K562 (cell line): Measurements from ENCODE around the gene CACNG8. TPM values are rescaled to one million over a fixed set of nuclear protein-coding genes. Genes with fewer than 3 reads are reported as not detected.

ENCODE experiments used
- ATAC-seq: fragments of 200-7000 bp; cut with Tn5 transposase; 3 replicates; pipeline ENCODE4 v1.9.1; 2020; ENCODE audit warnings: moderate library complexity
- BruUV-seq: library from RNA; stranded (reverse); fragments of 400-500 nt; replicated peaks from 2 replicates; lab custom pipeline; 2021; lab: Mats Ljungman, UMichigan
- CTCF ChIA-PET: fragments of 300-600 bp; formaldehyde crosslinking; extraction: SDS; loops from one replicate; lab custom pipeline; 2021; ENCODE audit warnings: low intra/inter-chr PET ratio; lab: Yijun Ruan, JAX
- POLR2A ChIA-PET: fragments of 300-600, 350-650 bp; sonication (Branson Sonifier 250); formaldehyde crosslinking; extraction: SDS; loops from one replicate; lab custom pipeline; 2021; ENCODE audit warnings: antibody characterized with exemption, inconsistent platforms; lab: Yijun Ruan, JAX
- DNase-seq, 4 experiments: peaks; one replicate each; pipeline versions ENCODE4 v3.0.0 to v3.0.0-alpha.2; 2011 to 2018; ENCODE audit warnings: low spot score in 3 of 4, mixed read lengths in 3 of 4; ENCODE audit errors: extremely low read depth in 1 of 4
- FAIRE-seq: peaks from 2 replicates; lab custom pipeline; 2011; peaks lifted over from hg19 to GRCh38; lab: Jason Lieb, UNC
- H2AFZ ChIP-seq: 2 replicates; pipeline ENCODE4 v1.6.0; 2011; ENCODE audit warnings: low read depth, low read length, control low read depth, inconsistent platforms
- H3K27ac ChIP-seq: fragments of 200-600 bp; 3 replicates; pipeline ENCODE4 v1.8.0; 2011; ENCODE audit warnings: low read depth, mild to moderate bottlenecking, control low read depth, inconsistent platforms, low read length, moderate library complexity, mixed read lengths; ENCODE audit errors: extremely low read depth
- H3K27me3 ChIP-seq, 2 experiments: fragments of 300-600 bp in 1 of 2; 2 replicates in 1 of 2; 3 replicates in 1 of 2; pipeline versions ENCODE4 v1.6.0 to v1.8.0; 2011; ENCODE audit warnings: inconsistent platforms in 2 of 2, low read length in 2 of 2, mild to moderate bottlenecking in 1 of 2, mixed read lengths in 1 of 2, moderate library complexity in 1 of 2; ENCODE audit not compliant: control insufficient read depth in 2 of 2, insufficient read depth in 2 of 2
- H3K36me3 ChIP-seq: fragments of 300-600 bp; 3 replicates; pipeline ENCODE4 v1.8.0; 2011; ENCODE audit warnings: mild to moderate bottlenecking, low read length, inconsistent platforms; ENCODE audit not compliant: control insufficient read depth, insufficient read depth
- H3K4me1 ChIP-seq, 2 experiments: fragments of 200-600 bp in 1 of 2; replicated peaks in 1 of 2; 2 replicates in 1 of 2; 3 replicates in 1 of 2; pipeline versions ENCODE4 v1.5.1 to v1.8.0; 2011; ENCODE audit warnings: inconsistent platforms in 2 of 2, low read length in 2 of 2, mild to moderate bottlenecking in 1 of 2, mixed read lengths in 1 of 2, moderate library complexity in 1 of 2; ENCODE audit not compliant: control insufficient read depth in 2 of 2, insufficient read depth in 2 of 2
- H3K4me2 ChIP-seq: 2 replicates; pipeline ENCODE4 v1.6.1; 2011; ENCODE audit warnings: low read length, control low read depth, inconsistent platforms, mixed read lengths; ENCODE audit not compliant: insufficient read depth
- H3K4me3 ChIP-seq: fragments of 200-600 bp; sonication (generic), shearing (Covaris generic); 2 replicates; pipeline ENCODE4 v1.5.1; 2016; ENCODE audit warnings: control low read depth, inconsistent platforms
- H3K79me2 ChIP-seq: fragments of 200-600 bp; 3 replicates; pipeline ENCODE4 v1.8.0; 2011; ENCODE audit warnings: low read length, inconsistent platforms; ENCODE audit not compliant: control insufficient read depth, insufficient read depth
- H3K9ac ChIP-seq, 2 experiments: 2 replicates each; pipeline versions ENCODE4 v1.6.0 to v1.6.1; 2011; ENCODE audit warnings: low read depth in 2 of 2, low read length in 2 of 2, control low read depth in 1 of 2, inconsistent platforms in 1 of 2, mild to moderate bottlenecking in 1 of 2, mixed read lengths in 1 of 2; ENCODE audit not compliant: insufficient read depth in 1 of 2
- H3K9me1 ChIP-seq: one replicate; pipeline ENCODE4 v1.6.0; 2011; ENCODE audit warnings: inconsistent platforms, mild to moderate bottlenecking, low read length, moderate library complexity; ENCODE audit not compliant: control insufficient read depth, insufficient read depth
- H3K9me3 ChIP-seq: replicated peaks from 2 replicates; pipeline ENCODE4 v1.5.1; 2011; ENCODE audit warnings: low read depth, low read length, inconsistent platforms; ENCODE audit not compliant: control insufficient read depth, insufficient read depth
- H4K20me1 ChIP-seq: replicated peaks from 2 replicates; pipeline ENCODE4 v1.6.1; 2011; ENCODE audit warnings: low read length, inconsistent platforms, mixed read lengths; ENCODE audit not compliant: control insufficient read depth, insufficient read depth
- ATF7 ChIP-seq: fragments of 450-650 bp; IDR thresholded peaks from 2 replicates; pipeline ENCODE4 v1.7.1; 2014; ENCODE audit warnings: mild to moderate bottlenecking, moderate library complexity
- BACH1 ChIP-seq: fragments of 200-800 bp; sonication (Bioruptor generic); IDR thresholded peaks from 2 replicates; pipeline ENCODE4 v1.6.1; 2016; ENCODE audit warnings: missing genetic modification characterization, missing compliant biosample characterization
- GABPA ChIP-seq: fragments of 200-800 bp; sonication (Bioruptor generic); conservative IDR thresholded peaks from 2 replicates; pipeline ENCODE4 v1.6.1; 2016; ENCODE audit warnings: low read depth, missing genetic modification characterization, missing compliant biosample characterization
- GATAD2A ChIP-seq: fragments of 450-650 bp; IDR thresholded peaks from 2 replicates; pipeline ENCODE4 v1.6.1; 2017
- KAT7 ChIP-seq: sonication (generic); formaldehyde crosslinking; IDR thresholded peaks from 2 replicates; pipeline ENCODE4 v1.8.0; 2022; ENCODE audit warnings: missing genetic modification reagents, mild to moderate bottlenecking, borderline replicate concordance
- MCM5 ChIP-seq: fragments of 450-650 bp; IDR thresholded peaks from 2 replicates; pipeline ENCODE4 v1.6.1; 2016; ENCODE audit warnings: low read depth
- MCM7 ChIP-seq, 2 experiments: fragments of 450-650 bp; IDR thresholded peaks; 2 replicates each; pipeline ENCODE4 v1.6.1; 2016 to 2018
- POLR3G ChIP-seq: IDR thresholded peaks from 2 replicates; pipeline ENCODE4 v1.6.1; 2011; ENCODE audit not compliant: insufficient read length, insufficient replicate concordance; ENCODE audit errors: extremely low read depth
- PTRF ChIP-seq: fragments of 450-650 bp; IDR thresholded peaks from 2 replicates; pipeline ENCODE4 v1.6.1; 2016; ENCODE audit warnings: mild to moderate bottlenecking, missing genetic modification characterization, missing compliant biosample characterization
- RFX5 ChIP-seq: IDR thresholded peaks from 2 replicates; pipeline ENCODE4 v1.6.1; 2011; ENCODE audit warnings: low read depth, mild to moderate bottlenecking, improper control_type of control experiment, low read length
- SPI1 ChIP-seq: IDR thresholded peaks from 2 replicates; pipeline ENCODE4 v1.6.1; 2011; ENCODE audit warnings: low read depth, low read length, control low read depth, borderline replicate concordance
- STAT5A ChIP-seq: IDR thresholded peaks from 2 replicates; pipeline ENCODE4 v1.6.1; 2012; ENCODE audit warnings: low read length, inconsistent platforms, borderline replicate concordance
- THRAP3 ChIP-seq: fragments of 450-650 bp; IDR thresholded peaks from 2 replicates; pipeline ENCODE4 v1.6.1; 2016; ENCODE audit warnings: mild to moderate bottlenecking, inconsistent platforms, borderline replicate concordance
- TOE1 ChIP-seq, 2 experiments: fragments of 450-650 bp in 1 of 2; sonication (generic) in 1 of 2; formaldehyde crosslinking in 1 of 2; IDR thresholded peaks; 2 replicates each; pipeline versions ENCODE4 v1.7.1 to v1.8.0; 2016 to 2022; ENCODE audit warnings: borderline replicate concordance in 2 of 2, mild to moderate bottlenecking in 2 of 2, antibody characterized with exemption in 1 of 2, inconsistent platforms in 1 of 2, low read depth in 1 of 2, missing genetic modification reagents in 1 of 2, moderate library complexity in 1 of 2
- ZBTB1 ChIP-seq: sonication (generic); formaldehyde crosslinking; IDR thresholded peaks from 2 replicates; pipeline ENCODE4 v1.8.1; 2023; ENCODE audit warnings: missing genetic modification reagents, low read depth, mild to moderate bottlenecking, borderline replicate concordance
- ZNF584 ChIP-seq: fragments of 200-800 bp; sonication (Bioruptor generic); IDR thresholded peaks from 2 replicates; pipeline ENCODE4 v1.6.1; 2016; ENCODE audit warnings: low read depth, mild to moderate bottlenecking, missing genetic modification characterization, missing compliant biosample characterization
- WGBS: fragments of 100-300 bp; shearing (Covaris generic); methylation state at CpG from one replicate; pipeline ENCODE4 v1.1.6; 2016; ENCODE audit warnings: low coverage, mixed read lengths; ENCODE audit not compliant: insufficient coverage; ENCODE audit errors: missing lambda C conversion rate; 5-methylcytosine and 5-hydroxymethylcytosine counted together
- in situ Hi-C: fragments of 300-500 bp; cut with MboI; formaldehyde crosslinking; loops from 4 replicates; pipeline ENCODE4 v1.15.0; 2018; ENCODE audit warnings: inconsistent platforms, mixed read lengths
- intact Hi-C: fragments of 100-400 bp; cut with micrococcal nuclease; formaldehyde crosslinking; loops from 2 replicates; pipeline ENCODE4 v1.14.2; 2022
- polyA plus RNA-seq, 8 experiments: library from polyadenylated mRNA; depleted of rRNA in 4 of 8; stranded (reverse) in 5 of 8; unstranded in 3 of 8; fragments of >200 nt; fragmentation: Nextera tagmentation in 2 of 8; fragmentation: Illumina TruSeq in 1 of 8; extraction: Ambion mirVana in 2 of 8; extraction: Trizol in 1 of 8; gene quantifications; 2 replicates each; pipeline versions ENCODE4 v1.2.1 to v1.2.3, GENCODE V29; 2011 to 2014; ENCODE audit warnings: inconsistent platforms in 1 of 8, missing spikeins in 1 of 8
- total RNA-seq, 7 experiments: library from RNA; depleted of rRNA in 6 of 7; stranded (reverse); fragments of >200 nt in 6 of 7; fragmentation: Illumina TruSeq in 2 of 7; extraction: Trizol in 2 of 7; gene quantifications; 2 replicates each; pipeline versions ENCODE4 v1.2.1 to v1.2.3, GENCODE V29; 2011 to 2021; ENCODE audit warnings: low replicate concordance in 1 of 7
- TF ChIP-seq, protein P1 (sequence below): fragments of 250-450 bp; sonication (Bioruptor Pico); IDR thresholded peaks from 2 replicates; pipeline ENCODE4 v1.4.0; 2020; ENCODE audit warnings: mild to moderate bottlenecking
- TF ChIP-seq, protein P2 (sequence below): IDR thresholded peaks from 3 replicates; pipeline ENCODE4 v1.6.1; 2011; ENCODE audit warnings: borderline replicate concordance, mild to moderate bottlenecking, moderate library complexity; ENCODE audit not compliant: insufficient read length; ENCODE audit errors: extremely low read depth

Gene CACNG8
- total and polyA plus RNA-seq, 9 of the 15 experiments (the other 6 are each of a cell fraction or from before 2014, with no cell fraction given): 0.02 to 0.05 TPM; not detected in 7

DNA sequence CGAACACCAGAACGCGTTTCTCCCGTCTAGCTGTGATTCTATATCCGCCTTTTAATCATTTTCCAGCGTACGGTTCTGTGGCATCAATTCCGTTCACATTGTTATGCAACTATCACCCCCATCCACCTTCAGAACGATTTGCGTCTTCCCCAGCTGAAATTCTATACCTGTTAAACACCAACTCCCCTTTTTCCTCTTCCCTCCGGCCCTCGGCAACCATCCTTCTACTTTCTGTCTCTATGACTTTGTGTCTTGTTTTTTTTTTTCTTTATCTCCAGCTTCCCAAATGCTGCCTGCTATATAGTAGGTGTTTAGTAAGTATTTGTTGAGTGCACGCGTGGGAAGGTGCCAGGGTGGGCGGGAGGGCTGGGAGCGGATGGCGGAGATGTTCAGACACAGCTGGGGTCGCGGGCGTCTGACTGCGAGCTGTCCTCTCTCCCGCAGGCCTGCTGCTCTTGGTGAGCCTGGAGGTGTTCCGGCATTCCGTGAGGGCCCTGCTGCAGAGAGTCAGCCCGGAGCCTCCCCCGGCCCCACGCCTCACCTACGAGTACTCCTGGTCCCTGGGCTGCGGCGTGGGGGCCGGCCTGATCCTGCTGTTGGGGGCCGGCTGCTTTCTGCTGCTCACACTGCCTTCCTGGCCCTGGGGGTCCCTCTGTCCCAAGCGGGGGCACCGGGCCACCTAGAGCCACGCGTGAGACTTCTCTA is 48.9 kb downstream of the CACNG8 start:
- no peak for TF ChIP-seq STAT5A
- no peak for TF ChIP-seq TOE1 (IDR thresholded peaks at IDR 0.05; ENCODE audit: borderline replicate concordance)
- no peak for TF ChIP-seq TOE1 (CRISPR knock-in tag; IDR thresholded peaks at IDR 0.05; ENCODE audit: borderline replicate concordance, low read depth)
- TF ChIP-seq GATAD2A: no peak
- no peak for TF ChIP-seq THRAP3
- no peak for TF ChIP-seq ZNF584 (CRISPR knock-in tag)
- no peak for TF ChIP-seq GABPA (tag)
- no peak for TF ChIP-seq BACH1 (tag)
- TF ChIP-seq SPI1: no peak
- TF ChIP-seq MCM7 (IDR thresholded peaks at IDR 0.05): no peak
- no peak for TF ChIP-seq MCM5
- TF ChIP-seq PTRF (tag): no peak
- no peak for TF ChIP-seq RFX5
- TF ChIP-seq, protein P1, sequence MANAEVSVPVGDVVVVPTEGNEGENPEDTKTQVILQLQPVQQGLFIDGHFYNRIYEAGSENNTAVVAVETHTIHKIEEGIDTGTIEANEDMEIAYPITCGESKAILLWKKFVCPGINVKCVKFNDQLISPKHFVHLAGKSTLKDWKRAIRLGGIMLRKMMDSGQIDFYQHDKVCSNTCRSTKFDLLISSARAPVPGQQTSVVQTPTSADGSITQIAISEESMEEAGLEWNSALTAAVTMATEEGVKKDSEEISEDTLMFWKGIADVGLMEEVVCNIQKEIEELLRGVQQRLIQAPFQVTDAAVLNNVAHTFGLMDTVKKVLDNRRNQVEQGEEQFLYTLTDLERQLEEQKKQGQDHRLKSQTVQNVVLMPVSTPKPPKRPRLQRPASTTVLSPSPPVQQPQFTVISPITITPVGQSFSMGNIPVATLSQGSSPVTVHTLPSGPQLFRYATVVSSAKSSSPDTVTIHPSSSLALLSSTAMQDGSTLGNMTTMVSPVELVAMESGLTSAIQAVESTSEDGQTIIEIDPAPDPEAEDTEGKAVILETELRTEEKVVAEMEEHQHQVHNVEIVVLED (CRISPR knock-in tag): no peak
- TF ChIP-seq KAT7: no peak
- TF ChIP-seq ZBTB1: no peak
- TF ChIP-seq POLR3G: no peak
- TF ChIP-seq, protein P2, sequence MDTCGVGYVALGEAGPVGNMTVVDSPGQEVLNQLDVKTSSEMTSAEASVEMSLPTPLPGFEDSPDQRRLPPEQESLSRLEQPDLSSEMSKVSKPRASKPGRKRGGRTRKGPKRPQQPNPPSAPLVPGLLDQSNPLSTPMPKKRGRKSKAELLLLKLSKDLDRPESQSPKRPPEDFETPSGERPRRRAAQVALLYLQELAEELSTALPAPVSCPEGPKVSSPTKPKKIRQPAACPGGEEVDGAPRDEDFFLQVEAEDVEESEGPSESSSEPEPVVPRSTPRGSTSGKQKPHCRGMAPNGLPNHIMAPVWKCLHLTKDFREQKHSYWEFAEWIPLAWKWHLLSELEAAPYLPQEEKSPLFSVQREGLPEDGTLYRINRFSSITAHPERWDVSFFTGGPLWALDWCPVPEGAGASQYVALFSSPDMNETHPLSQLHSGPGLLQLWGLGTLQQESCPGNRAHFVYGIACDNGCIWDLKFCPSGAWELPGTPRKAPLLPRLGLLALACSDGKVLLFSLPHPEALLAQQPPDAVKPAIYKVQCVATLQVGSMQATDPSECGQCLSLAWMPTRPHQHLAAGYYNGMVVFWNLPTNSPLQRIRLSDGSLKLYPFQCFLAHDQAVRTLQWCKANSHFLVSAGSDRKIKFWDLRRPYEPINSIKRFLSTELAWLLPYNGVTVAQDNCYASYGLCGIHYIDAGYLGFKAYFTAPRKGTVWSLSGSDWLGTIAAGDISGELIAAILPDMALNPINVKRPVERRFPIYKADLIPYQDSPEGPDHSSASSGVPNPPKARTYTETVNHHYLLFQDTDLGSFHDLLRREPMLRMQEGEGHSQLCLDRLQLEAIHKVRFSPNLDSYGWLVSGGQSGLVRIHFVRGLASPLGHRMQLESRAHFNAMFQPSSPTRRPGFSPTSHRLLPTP: no peak
- TF ChIP-seq ATF7: no peak
- Histone ChIP-seq H3K4me1 (no peaks in the 10 kb centered on the region; a peak in 1 of 5 replicates), H3K4me3 (no peak overlapping the region), H3K79me2 (no peaks in the 10 kb centered on the region), H3K4me2 (no peak overlapping the region), H3K36me3 (no peaks in the 10 kb centered on the region), H4K20me1 (no peaks in the 10 kb centered on the region), H3K9ac (no peak overlapping the region), H3K9me3 (no peaks in the 10 kb centered on the region), H2AFZ (no peak overlapping the region), H3K27me3 (peaks cover 19 to 32% of the 10 kb centered on the region in 2 experiments), H3K9me1 (no peaks in the 10 kb centered on the region), H3K27ac (no peak overlapping the region)
- in situ Hi-C loops (no loop called here), intact Hi-C loops (no loop called here)
- DNase-seq: no peak
- ChIA-PET POLR2A (no interaction called here), CTCF (no interaction called here)
- BruUV-seq: no TSS peak
- WGBS: 11% methylated on average over 19 of the region's 36 CpGs
- no peak for ATAC-seq
- no peak for FAIRE-seq
